Sigmoid colon (tissue), 4 donors: ENCODE measurements around the gene KIRREL3.

Experiments
- EP300 ChIP-seq, 4 donors: sonication (generic); formaldehyde crosslinking; IDR thresholded peaks; one replicate each; pipeline ENCODE4 v1.6.1; 2017; ENCODE audit warnings: antibody characterized with exemption in 4 of 4
- TF ChIP-seq, protein P1 (sequence below), 4 experiments: fragments of 450-650 bp in 3 of 4; fragments of 200-600 bp in 1 of 4; IDR thresholded peaks; one replicate each; pipeline ENCODE4 v1.5.1; 2016 to 2019; ENCODE audit warnings: antibody characterized with exemption in 4 of 4, mild to moderate bottlenecking in 3 of 4, moderate library complexity in 2 of 4

GRCh38 chr11:126407682-126408288 is 592.8 kb downstream of the KIRREL3 start:
- TF ChIP-seq, protein P1, sequence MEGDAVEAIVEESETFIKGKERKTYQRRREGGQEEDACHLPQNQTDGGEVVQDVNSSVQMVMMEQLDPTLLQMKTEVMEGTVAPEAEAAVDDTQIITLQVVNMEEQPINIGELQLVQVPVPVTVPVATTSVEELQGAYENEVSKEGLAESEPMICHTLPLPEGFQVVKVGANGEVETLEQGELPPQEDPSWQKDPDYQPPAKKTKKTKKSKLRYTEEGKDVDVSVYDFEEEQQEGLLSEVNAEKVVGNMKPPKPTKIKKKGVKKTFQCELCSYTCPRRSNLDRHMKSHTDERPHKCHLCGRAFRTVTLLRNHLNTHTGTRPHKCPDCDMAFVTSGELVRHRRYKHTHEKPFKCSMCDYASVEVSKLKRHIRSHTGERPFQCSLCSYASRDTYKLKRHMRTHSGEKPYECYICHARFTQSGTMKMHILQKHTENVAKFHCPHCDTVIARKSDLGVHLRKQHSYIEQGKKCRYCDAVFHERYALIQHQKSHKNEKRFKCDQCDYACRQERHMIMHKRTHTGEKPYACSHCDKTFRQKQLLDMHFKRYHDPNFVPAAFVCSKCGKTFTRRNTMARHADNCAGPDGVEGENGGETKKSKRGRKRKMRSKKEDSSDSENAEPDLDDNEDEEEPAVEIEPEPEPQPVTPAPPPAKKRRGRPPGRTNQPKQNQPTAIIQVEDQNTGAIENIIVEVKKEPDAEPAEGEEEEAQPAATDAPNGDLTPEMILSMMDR (IDR thresholded peaks at IDR 0.05) = no peak
- TF ChIP-seq EP300 (IDR thresholded peaks at IDR 0.05) = no peak
